Mammary epithelial cell (primary cell): ENCODE results near the gene MARCHF10.

Experiments
- EZH2 ChIP-seq: IDR thresholded peaks from 2 replicates; pipeline ENCODE4 v1.6.1; 2012; ENCODE audit warnings: low read length, inconsistent platforms, borderline replicate concordance
- TF ChIP-seq, protein P1 (sequence below), 2 donors: IDR thresholded peaks in 1 of 2; conservative IDR thresholded peaks in 1 of 2; 2 replicates each; pipeline ENCODE4 v1.5.1; 2011 to 2012; ENCODE audit warnings: inconsistent platforms in 2 of 2, low read length in 2 of 2, mild to moderate bottlenecking in 2 of 2, control low read depth in 1 of 2, low read depth in 1 of 2; ENCODE audit not compliant: insufficient read depth in 1 of 2; ENCODE audit errors: extremely low read depth in 1 of 2

DNA sequence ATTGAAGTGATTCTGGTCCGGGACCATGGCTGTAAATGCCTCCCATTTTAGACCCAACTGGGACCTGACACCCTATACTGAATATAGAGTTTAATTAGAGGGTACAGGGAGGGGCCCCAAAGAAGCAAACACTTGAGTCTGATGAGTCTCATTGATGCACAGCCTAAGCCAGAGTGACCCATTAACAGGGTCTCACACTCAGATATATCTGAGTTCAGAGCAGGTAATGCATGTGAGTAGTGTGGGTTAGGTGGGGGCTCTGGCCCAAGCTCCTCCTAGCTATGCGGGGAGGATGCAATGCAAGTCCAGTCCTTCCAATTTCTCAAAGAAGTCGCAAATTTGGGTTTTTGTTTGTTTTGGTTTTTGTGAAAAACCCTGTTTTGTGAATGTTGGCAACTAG, 17.1 kb upstream of the MARCHF10 start:
- TF ChIP-seq, protein P1, sequence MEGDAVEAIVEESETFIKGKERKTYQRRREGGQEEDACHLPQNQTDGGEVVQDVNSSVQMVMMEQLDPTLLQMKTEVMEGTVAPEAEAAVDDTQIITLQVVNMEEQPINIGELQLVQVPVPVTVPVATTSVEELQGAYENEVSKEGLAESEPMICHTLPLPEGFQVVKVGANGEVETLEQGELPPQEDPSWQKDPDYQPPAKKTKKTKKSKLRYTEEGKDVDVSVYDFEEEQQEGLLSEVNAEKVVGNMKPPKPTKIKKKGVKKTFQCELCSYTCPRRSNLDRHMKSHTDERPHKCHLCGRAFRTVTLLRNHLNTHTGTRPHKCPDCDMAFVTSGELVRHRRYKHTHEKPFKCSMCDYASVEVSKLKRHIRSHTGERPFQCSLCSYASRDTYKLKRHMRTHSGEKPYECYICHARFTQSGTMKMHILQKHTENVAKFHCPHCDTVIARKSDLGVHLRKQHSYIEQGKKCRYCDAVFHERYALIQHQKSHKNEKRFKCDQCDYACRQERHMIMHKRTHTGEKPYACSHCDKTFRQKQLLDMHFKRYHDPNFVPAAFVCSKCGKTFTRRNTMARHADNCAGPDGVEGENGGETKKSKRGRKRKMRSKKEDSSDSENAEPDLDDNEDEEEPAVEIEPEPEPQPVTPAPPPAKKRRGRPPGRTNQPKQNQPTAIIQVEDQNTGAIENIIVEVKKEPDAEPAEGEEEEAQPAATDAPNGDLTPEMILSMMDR (conservative IDR thresholded peaks at IDR 0.05 in 1 of 2, IDR thresholded peaks at IDR 0.05 in 1 of 2; ENCODE audit: extremely low read depth in 1 of 2, insufficient read depth in 1 of 2, low read depth in 1 of 2, low read length in 2 of 2), result no peak
- TF ChIP-seq EZH2, result no peak
